Measurements from ENCODE around the gene CARMIL1. TPM values are rescaled to one million over a fixed set of nuclear protein-coding genes. Genes with fewer than 3 reads are reported as not detected.
"Not testable (repeated sequence)": the region's sequence is repeated elsewhere in the genome, so short reads cannot be mapped to it uniquely, and the experiment has no call there.

The CARMIL1 gene
- total RNA-seq, 1 experiment from 2014 or later = 23.6 TPM

DNA sequence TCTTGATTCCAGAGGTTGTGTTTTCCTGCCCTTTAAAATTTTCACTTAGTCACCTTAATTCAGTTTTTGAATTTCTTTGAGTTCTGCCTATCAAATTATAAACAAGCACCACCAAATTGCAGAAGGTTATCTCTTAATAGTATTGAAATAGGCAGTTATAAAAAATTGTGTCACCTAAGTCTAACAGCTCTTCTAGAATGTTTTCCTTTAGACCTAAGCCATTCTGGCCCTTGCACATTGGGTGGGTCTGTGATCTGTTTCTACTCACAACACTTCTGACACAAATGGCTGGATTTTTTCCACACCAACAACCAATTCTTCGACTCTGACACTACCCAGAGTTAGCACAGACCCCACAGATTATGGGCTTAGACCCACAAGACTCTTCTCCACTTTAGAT lies 101.9 kb downstream of the CARMIL1 start:
- Mint-ChIP-seq H3K4me3 (no peak overlapping the region), H3K9me3 (no peaks in the 10 kb centered on the region), H3K36me3 (ENCODE audit: insufficient read depth in 1 of 3, low read depth in 3 of 3) (peaks cover 0 to 9% (median 8%) of the 10 kb centered on the region in 3 experiments; a peak in 4 of 7 replicates), H3K27me3 (ENCODE audit: low read depth) (no peaks in the 10 kb centered on the region), H3K27ac (no peak overlapping the region; a peak in 1 of 7 replicates), H3K4me1 (peaks cover 6 to 9% of the 10 kb centered on the region in 2 experiments; a peak in 3 of 4 replicates)
- Histone ChIP-seq H2BK12ac (ENCODE audit: insufficient read length, low read depth, low read length) (no peak overlapping the region), H4K20me1 (ENCODE audit: control insufficient read depth, insufficient read depth, insufficient read length) (no peaks in the 10 kb centered on the region), H3K23ac (ENCODE audit: insufficient read length, low read depth, low read length) (no peak overlapping the region), H3K4ac (ENCODE audit: low read depth, low read length) (no peak overlapping the region), H3K14ac (ENCODE audit: insufficient read depth, low read length) (no peak overlapping the region), H2BK15ac (ENCODE audit: low read depth, low read length) (no peak overlapping the region), H3K9me3 (ENCODE audit: control insufficient read depth, low read depth, low read length) (no peaks in the 10 kb centered on the region), H3K79me1 (ENCODE audit: insufficient read depth, low read depth, low read length, poor library complexity, severe bottlenecking) (no peaks in the 10 kb centered on the region), H2BK120ac (ENCODE audit: low read depth, low read length, poor library complexity, severe bottlenecking) (no peak overlapping the region), H2BK5ac (ENCODE audit: insufficient read length, low read length) (no peak overlapping the region), H3K27ac (ENCODE audit: insufficient read length, low read depth, low read length) (no peak overlapping the region), H4K8ac (replicated peaks; ENCODE audit: insufficient read length, low read depth, low read length) (no peak overlapping the region), H3K4me2 (ENCODE audit: insufficient read depth, insufficient read length, low read length) (no peak overlapping the region), H3K4me1 (ENCODE audit: insufficient read depth, low read length) (no peaks in the 10 kb centered on the region), H3K23me2 (ENCODE audit: insufficient read length, low read depth, low read length, poor library complexity, severe bottlenecking) (no peaks in the 10 kb centered on the region), H3K79me2 (ENCODE audit: insufficient read depth, low read length) (peaks cover 9% of the 10 kb centered on the region; the same call in 1 of the 2 replicates), H3K27me3 (ENCODE audit: insufficient read depth, low read length) (no peaks in the 10 kb centered on the region), H2AFZ (ENCODE audit: low read length) (no peak overlapping the region), H3T11ph (ENCODE audit: low read length) (no peak overlapping the region), H3K18ac (ENCODE audit: insufficient read length, low read depth, low read length) (no peak overlapping the region), H4K5ac (ENCODE audit: insufficient read length, low read depth, low read length) (no peak overlapping the region), H4K91ac (ENCODE audit: insufficient read length, low read depth, low read length) (no peak overlapping the region), H2AK5ac (ENCODE audit: insufficient read length, low read length) (no peak overlapping the region), H2BK20ac (ENCODE audit: low read depth, low read length, poor library complexity, severe bottlenecking) (no peak overlapping the region), H3K9ac (ENCODE audit: extremely low read depth, insufficient read length, low read length) (no peak overlapping the region), H3K56ac (ENCODE audit: insufficient read length, low read depth, low read length) (no peak overlapping the region)
- no peak for DNase-seq
- TF ChIP-seq, protein P1, sequence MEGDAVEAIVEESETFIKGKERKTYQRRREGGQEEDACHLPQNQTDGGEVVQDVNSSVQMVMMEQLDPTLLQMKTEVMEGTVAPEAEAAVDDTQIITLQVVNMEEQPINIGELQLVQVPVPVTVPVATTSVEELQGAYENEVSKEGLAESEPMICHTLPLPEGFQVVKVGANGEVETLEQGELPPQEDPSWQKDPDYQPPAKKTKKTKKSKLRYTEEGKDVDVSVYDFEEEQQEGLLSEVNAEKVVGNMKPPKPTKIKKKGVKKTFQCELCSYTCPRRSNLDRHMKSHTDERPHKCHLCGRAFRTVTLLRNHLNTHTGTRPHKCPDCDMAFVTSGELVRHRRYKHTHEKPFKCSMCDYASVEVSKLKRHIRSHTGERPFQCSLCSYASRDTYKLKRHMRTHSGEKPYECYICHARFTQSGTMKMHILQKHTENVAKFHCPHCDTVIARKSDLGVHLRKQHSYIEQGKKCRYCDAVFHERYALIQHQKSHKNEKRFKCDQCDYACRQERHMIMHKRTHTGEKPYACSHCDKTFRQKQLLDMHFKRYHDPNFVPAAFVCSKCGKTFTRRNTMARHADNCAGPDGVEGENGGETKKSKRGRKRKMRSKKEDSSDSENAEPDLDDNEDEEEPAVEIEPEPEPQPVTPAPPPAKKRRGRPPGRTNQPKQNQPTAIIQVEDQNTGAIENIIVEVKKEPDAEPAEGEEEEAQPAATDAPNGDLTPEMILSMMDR (conservative IDR thresholded peaks at IDR 0.05) = no peak
- no CpG with 5 or more reads among the region's 1 CpG for WGBS (ENCODE audit: extremely low coverage, insufficient read length, low lambda C conversion rate)

DNA sequence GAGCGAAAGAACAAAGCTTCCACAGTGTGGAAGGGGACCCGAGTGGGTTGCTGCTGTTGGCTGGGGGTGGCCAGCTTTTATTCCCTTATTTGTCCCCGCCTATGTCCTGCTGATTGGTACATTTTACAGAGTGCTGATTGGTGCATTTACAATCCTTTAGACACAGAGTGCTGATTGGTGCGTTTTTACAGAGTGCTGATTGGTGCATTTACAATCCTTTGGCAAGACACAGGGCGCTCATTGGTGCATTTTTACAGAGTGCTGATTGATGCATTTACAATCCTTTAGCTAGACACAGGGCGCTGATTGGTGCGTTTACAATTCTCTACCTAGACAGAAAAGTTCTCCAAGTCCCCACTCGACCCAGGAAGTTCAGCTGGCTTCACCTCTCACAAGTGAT lies 103.3 kb downstream of the CARMIL1 start:
- not testable (repeated sequence) for H3T11ph ChIP-seq (ENCODE audit: low read length); H3K27me3 Mint-ChIP-seq (ENCODE audit: low read depth); H3K9me3 ChIP-seq (ENCODE audit: control insufficient read depth, low read depth, low read length); H4K20me1 ChIP-seq (ENCODE audit: control insufficient read depth, insufficient read depth, insufficient read length); H4K5ac ChIP-seq (ENCODE audit: insufficient read length, low read depth, low read length); H3K27ac Mint-ChIP-seq; H2BK20ac ChIP-seq (ENCODE audit: low read depth, low read length, poor library complexity, severe bottlenecking); H2BK5ac ChIP-seq (ENCODE audit: insufficient read length, low read length); H3K36me3 Mint-ChIP-seq (ENCODE audit: insufficient read depth in 1 of 3, low read depth in 3 of 3); H4K8ac ChIP-seq (replicated peaks; ENCODE audit: insufficient read length, low read depth, low read length); H3K27ac ChIP-seq (ENCODE audit: insufficient read length, low read depth, low read length); H3K56ac ChIP-seq (ENCODE audit: insufficient read length, low read depth, low read length); H3K23ac ChIP-seq (ENCODE audit: insufficient read length, low read depth, low read length); H3K23me2 ChIP-seq (ENCODE audit: insufficient read length, low read depth, low read length, poor library complexity, severe bottlenecking); H2BK12ac ChIP-seq (ENCODE audit: insufficient read length, low read depth, low read length); H2BK120ac ChIP-seq (ENCODE audit: low read depth, low read length, poor library complexity, severe bottlenecking); H3K4me1 ChIP-seq (ENCODE audit: insufficient read depth, low read length); H3K14ac ChIP-seq (ENCODE audit: insufficient read depth, low read length); H3K4me3 Mint-ChIP-seq; DNase-seq; H4K91ac ChIP-seq (ENCODE audit: insufficient read length, low read depth, low read length); H3K79me2 ChIP-seq (ENCODE audit: insufficient read depth, low read length); H2AK5ac ChIP-seq (ENCODE audit: insufficient read length, low read length); H3K79me1 ChIP-seq (ENCODE audit: insufficient read depth, low read depth, low read length, poor library complexity, severe bottlenecking); H3K18ac ChIP-seq (ENCODE audit: insufficient read length, low read depth, low read length); H3K9me3 Mint-ChIP-seq; H3K9ac ChIP-seq (ENCODE audit: extremely low read depth, insufficient read length, low read length); H2AFZ ChIP-seq (ENCODE audit: low read length); H3K27me3 ChIP-seq (ENCODE audit: insufficient read depth, low read length); H3K4me2 ChIP-seq (ENCODE audit: insufficient read depth, insufficient read length, low read length); H3K4ac ChIP-seq (ENCODE audit: low read depth, low read length); H2BK15ac ChIP-seq (ENCODE audit: low read depth, low read length)
- no CpG with 5 or more reads among the region's 8 CpGs for WGBS (ENCODE audit: extremely low coverage, insufficient read length, low lambda C conversion rate)
- H3K4me1 Mint-ChIP-seq = peaks cover 10 to 12% of the 10 kb centered on the region in 2 experiments

Measured in H9 (cell line).